SK-N-SH (cell line): ENCODE data around the gene BSPRY. TPM values are rescaled to one million over a fixed set of nuclear protein-coding genes. Genes with fewer than 3 reads are reported as not detected.
A peak's percentile ranks its signal among the peaks of the same experiment; 100 is the strongest.

Experiments used
- ELF1 ChIP-seq: IDR thresholded peaks from 2 replicates; pipeline ENCODE4 v1.4.0; 2012
- EP300 ChIP-seq, 2 experiments: IDR thresholded peaks; 2 replicates each; pipeline versions ENCODE4 v1.4.0 to v1.6.1; 2012; ENCODE audit warnings: borderline replicate concordance in 1 of 2, low read depth in 1 of 2, low read length in 1 of 2
- EZH2phosphoT487 ChIP-seq: fragments of 200-600 bp; sonication (generic); IDR thresholded peaks from 2 replicates; pipeline ENCODE4 v1.6.1; 2017; ENCODE audit warnings: low read depth, mixed run types, mild to moderate bottlenecking, antibody characterized with exemption, moderate library complexity, borderline replicate concordance
- FOSL2 ChIP-seq: IDR thresholded peaks from 2 replicates; pipeline ENCODE4 v1.4.0; 2012; ENCODE audit warnings: low read depth, mild to moderate bottlenecking, moderate library complexity, borderline replicate concordance
- FOXJ3 ChIP-seq: sonication (generic); formaldehyde crosslinking; IDR thresholded peaks from 2 replicates; pipeline ENCODE4 v1.5.1; 2020; ENCODE audit warnings: mild to moderate bottlenecking, missing genetic modification reagents
- GABPA ChIP-seq: IDR thresholded peaks from 2 replicates; pipeline ENCODE4 v1.4.0; 2012; ENCODE audit warnings: low read depth, mild to moderate bottlenecking
- JUND ChIP-seq: IDR thresholded peaks from 2 replicates; pipeline ENCODE4 v1.4.0; 2012
- MEF2A ChIP-seq: IDR thresholded peaks from 2 replicates; pipeline ENCODE4 v1.4.0; 2012; ENCODE audit warnings: low read depth, borderline replicate concordance
- NFIC ChIP-seq: IDR thresholded peaks from 2 replicates; pipeline ENCODE4 v1.4.0; 2012; ENCODE audit warnings: borderline replicate concordance
- NRF1 ChIP-seq: IDR thresholded peaks from 2 replicates; pipeline ENCODE4 v1.6.1; 2012; ENCODE audit warnings: low read depth, mild to moderate bottlenecking, low read length
- POLR2AphosphoS5 ChIP-seq: IDR thresholded peaks from 2 replicates; pipeline ENCODE4 v1.6.1; 2012; ENCODE audit warnings: low read depth, low read length
- RCOR1 ChIP-seq: fragments of 150-350 bp; IDR thresholded peaks from 2 replicates; pipeline ENCODE4 v1.6.1; 2017; ENCODE audit warnings: antibody characterized with exemption, low read length
- RXRA ChIP-seq: IDR thresholded peaks from 2 replicates; pipeline ENCODE4 v1.4.0; 2012; ENCODE audit warnings: low read depth, mild to moderate bottlenecking, borderline replicate concordance
- SIN3A ChIP-seq: IDR thresholded peaks from 2 replicates; pipeline ENCODE4 v1.6.1; 2012; ENCODE audit warnings: low read depth, mild to moderate bottlenecking, low read length, moderate library complexity, borderline replicate concordance
- SMC3 ChIP-seq: IDR thresholded peaks from 2 replicates; pipeline ENCODE4 v1.6.1; 2012; ENCODE audit warnings: low read depth, low read length, improper control_type of control experiment
- TAF1 ChIP-seq: IDR thresholded peaks from 2 replicates; pipeline ENCODE4 v1.6.1; 2012; ENCODE audit warnings: low read depth, mild to moderate bottlenecking, low read length, moderate library complexity, borderline replicate concordance
- TEAD4 ChIP-seq: IDR thresholded peaks from 2 replicates; pipeline ENCODE4 v1.4.0; 2012; ENCODE audit warnings: mild to moderate bottlenecking, borderline replicate concordance; ENCODE audit not compliant: insufficient read depth
- YY1 ChIP-seq: IDR thresholded peaks from 2 replicates; pipeline ENCODE4 v1.4.0; 2012; ENCODE audit warnings: low read depth, mild to moderate bottlenecking
- polyA plus RNA-seq, 3 experiments: library from polyadenylated mRNA; depleted of rRNA; stranded (reverse); fragments of >200 nt; gene quantifications; 2 replicates each; pipeline ENCODE4 v1.2.3, GENCODE V29; 2012
- TF ChIP-seq, protein P1 (sequence below): fragments of 200-600 bp; sonication (generic); IDR thresholded peaks from 2 replicates; pipeline ENCODE4 v1.6.1; 2017; ENCODE audit warnings: antibody characterized with exemption, mild to moderate bottlenecking, moderate library complexity
- TF ChIP-seq, protein P2 (sequence below): IDR thresholded peaks from 2 replicates; pipeline ENCODE4; 2012
- TF ChIP-seq, protein P3 (sequence below): IDR thresholded peaks from 2 replicates; pipeline ENCODE4 v1.4.0; 2012; ENCODE audit warnings: low read depth, borderline replicate concordance
- TF ChIP-seq, protein P4 (sequence below): IDR thresholded peaks from 2 replicates; pipeline ENCODE4 v1.4.0; 2012; ENCODE audit warnings: low read depth, borderline replicate concordance
- TF ChIP-seq, protein P5 (sequence below): IDR thresholded peaks from 2 replicates; pipeline ENCODE4 v1.4.0; 2012; ENCODE audit warnings: low read depth
- TF ChIP-seq, protein P6 (sequence below): fragments of 150-350 bp; IDR thresholded peaks from 2 replicates; pipeline ENCODE4 v1.6.1; 2017; ENCODE audit warnings: antibody characterized with exemption, low read length, low read depth, borderline replicate concordance

BSPRY gene
- polyA plus RNA-seq, 1 of the 3 experiments (the other 2 are of a cell fraction) = not detected

DNA sequence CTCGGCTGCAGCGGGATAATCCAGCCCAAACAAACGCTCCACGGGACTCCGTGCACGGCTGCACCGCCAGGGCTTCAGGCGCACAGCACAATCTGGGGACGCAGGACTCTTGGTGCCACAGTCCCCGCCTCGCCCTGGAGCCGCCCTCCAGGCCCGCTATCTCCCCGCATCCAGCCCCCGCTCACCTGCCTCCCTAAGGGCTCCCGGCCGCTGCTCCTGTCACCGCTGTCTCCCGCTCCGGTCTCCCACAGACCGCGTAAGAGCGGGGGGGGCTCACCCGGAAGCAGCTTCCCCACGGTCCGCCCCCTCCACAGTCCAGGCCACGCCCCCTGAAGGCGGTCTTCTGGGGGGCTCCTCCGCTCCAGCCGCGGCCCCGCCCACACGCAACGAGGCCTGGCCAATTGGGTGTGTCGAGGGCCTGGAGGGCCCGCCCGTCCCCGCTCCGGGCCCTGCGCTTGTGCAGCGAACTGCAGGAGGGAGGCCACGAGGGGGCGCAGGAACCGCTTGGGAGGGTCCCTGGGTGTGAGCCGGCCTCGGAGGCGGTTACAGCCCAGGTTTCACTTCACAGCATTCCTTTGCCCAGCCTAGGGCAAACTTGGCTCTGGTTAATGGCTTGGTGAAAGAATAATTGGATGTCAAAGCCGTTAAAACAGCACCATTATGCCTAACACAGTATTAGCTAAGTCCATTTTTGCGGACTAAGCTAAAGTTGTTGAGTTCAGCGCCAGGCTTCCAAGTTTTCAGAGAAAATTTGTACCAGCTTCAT, 51.9 kb downstream of the BSPRY start, which contains the start of gene ALAD (continued):
- TF ChIP-seq, protein P1, sequence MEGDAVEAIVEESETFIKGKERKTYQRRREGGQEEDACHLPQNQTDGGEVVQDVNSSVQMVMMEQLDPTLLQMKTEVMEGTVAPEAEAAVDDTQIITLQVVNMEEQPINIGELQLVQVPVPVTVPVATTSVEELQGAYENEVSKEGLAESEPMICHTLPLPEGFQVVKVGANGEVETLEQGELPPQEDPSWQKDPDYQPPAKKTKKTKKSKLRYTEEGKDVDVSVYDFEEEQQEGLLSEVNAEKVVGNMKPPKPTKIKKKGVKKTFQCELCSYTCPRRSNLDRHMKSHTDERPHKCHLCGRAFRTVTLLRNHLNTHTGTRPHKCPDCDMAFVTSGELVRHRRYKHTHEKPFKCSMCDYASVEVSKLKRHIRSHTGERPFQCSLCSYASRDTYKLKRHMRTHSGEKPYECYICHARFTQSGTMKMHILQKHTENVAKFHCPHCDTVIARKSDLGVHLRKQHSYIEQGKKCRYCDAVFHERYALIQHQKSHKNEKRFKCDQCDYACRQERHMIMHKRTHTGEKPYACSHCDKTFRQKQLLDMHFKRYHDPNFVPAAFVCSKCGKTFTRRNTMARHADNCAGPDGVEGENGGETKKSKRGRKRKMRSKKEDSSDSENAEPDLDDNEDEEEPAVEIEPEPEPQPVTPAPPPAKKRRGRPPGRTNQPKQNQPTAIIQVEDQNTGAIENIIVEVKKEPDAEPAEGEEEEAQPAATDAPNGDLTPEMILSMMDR = peak; percentile 93
- TF ChIP-seq NRF1 (peak; percentile 69), TEAD4 (no peak), JUND (no peak), EZH2phosphoT487 (no peak), RCOR1 (peak; percentile 59), YY1 (no peak), RXRA (no peak), NFIC (no peak), FOSL2 (no peak), SIN3A (peak; percentile 52; the same call in 1 of the 2 replicates), MEF2A (no peak), FOXJ3 (CRISPR knock-in tag) (no peak), SMC3 (peak; percentile 89), GABPA (peak; percentile 67), TAF1 (peak; percentile 11; the same call in 1 of the 2 replicates), EP300 (IDR thresholded peaks at IDR 0.05; ENCODE audit: borderline replicate concordance in 1 of 2, low read depth in 1 of 2, low read length in 1 of 2) (no peak), ELF1 (peak; percentile 83), POLR2AphosphoS5 (peak; percentile 60; the same call in 1 of the 2 replicates)
- TF ChIP-seq, protein P2, sequence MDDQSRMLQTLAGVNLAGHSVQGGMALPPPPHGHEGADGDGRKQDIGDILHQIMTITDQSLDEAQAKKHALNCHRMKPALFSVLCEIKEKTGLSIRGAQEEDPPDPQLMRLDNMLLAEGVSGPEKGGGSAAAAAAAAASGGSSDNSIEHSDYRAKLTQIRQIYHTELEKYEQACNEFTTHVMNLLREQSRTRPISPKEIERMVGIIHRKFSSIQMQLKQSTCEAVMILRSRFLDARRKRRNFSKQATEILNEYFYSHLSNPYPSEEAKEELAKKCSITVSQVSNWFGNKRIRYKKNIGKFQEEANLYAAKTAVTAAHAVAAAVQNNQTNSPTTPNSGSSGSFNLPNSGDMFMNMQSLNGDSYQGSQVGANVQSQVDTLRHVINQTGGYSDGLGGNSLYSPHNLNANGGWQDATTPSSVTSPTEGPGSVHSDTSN = no peak
- TF ChIP-seq, protein P3, sequence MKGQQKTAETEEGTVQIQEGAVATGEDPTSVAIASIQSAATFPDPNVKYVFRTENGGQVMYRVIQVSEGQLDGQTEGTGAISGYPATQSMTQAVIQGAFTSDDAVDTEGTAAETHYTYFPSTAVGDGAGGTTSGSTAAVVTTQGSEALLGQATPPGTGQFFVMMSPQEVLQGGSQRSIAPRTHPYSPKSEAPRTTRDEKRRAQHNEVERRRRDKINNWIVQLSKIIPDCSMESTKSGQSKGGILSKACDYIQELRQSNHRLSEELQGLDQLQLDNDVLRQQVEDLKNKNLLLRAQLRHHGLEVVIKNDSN = no peak
- TF ChIP-seq, protein P4, sequence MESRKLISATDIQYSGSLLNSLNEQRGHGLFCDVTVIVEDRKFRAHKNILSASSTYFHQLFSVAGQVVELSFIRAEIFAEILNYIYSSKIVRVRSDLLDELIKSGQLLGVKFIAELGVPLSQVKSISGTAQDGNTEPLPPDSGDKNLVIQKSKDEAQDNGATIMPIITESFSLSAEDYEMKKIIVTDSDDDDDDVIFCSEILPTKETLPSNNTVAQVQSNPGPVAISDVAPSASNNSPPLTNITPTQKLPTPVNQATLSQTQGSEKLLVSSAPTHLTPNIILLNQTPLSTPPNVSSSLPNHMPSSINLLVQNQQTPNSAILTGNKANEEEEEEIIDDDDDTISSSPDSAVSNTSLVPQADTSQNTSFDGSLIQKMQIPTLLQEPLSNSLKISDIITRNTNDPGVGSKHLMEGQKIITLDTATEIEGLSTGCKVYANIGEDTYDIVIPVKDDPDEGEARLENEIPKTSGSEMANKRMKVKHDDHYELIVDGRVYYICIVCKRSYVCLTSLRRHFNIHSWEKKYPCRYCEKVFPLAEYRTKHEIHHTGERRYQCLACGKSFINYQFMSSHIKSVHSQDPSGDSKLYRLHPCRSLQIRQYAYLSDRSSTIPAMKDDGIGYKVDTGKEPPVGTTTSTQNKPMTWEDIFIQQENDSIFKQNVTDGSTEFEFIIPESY = no peak
- TF ChIP-seq, protein P5, sequence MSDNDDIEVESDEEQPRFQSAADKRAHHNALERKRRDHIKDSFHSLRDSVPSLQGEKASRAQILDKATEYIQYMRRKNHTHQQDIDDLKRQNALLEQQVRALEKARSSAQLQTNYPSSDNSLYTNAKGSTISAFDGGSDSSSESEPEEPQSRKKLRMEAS = peak; percentile 62
- TF ChIP-seq, protein P6, sequence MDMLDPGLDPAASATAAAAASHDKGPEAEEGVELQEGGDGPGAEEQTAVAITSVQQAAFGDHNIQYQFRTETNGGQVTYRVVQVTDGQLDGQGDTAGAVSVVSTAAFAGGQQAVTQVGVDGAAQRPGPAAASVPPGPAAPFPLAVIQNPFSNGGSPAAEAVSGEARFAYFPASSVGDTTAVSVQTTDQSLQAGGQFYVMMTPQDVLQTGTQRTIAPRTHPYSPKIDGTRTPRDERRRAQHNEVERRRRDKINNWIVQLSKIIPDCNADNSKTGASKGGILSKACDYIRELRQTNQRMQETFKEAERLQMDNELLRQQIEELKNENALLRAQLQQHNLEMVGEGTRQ = no peak
